Mucosa of descending colon (tissue), 3 donors: ENCODE results near the gene RBM17. TPM values are rescaled to one million over a fixed set of nuclear protein-coding genes. Genes with fewer than 3 reads are reported as not detected.

Source experiments
- ATAC-seq: fragments of 200-7000 bp; cut with Tn5 transposase; one replicate; pipeline ENCODE4 v1.9.1; 2020; ENCODE audit warnings: mild to moderate bottlenecking, moderate library complexity
- DNase-seq, 3 donors: peaks; one replicate each; pipeline ENCODE4 v3.0.0-alpha.2; 2020
- H3K36me3 ChIP-seq: fragments of 200-600 bp; one replicate; pipeline ENCODE4 v1.8.0; 2021; ENCODE audit warnings: low read depth, mild to moderate bottlenecking
- H3K4me1 ChIP-seq: fragments of 200-600 bp; one replicate; pipeline ENCODE4 v1.8.0; 2021; ENCODE audit warnings: low read depth, mild to moderate bottlenecking
- H3K4me3 ChIP-seq: fragments of 200-600 bp; one replicate; pipeline ENCODE4 v1.8.0; 2021; ENCODE audit warnings: mild to moderate bottlenecking
- H3K9me3 ChIP-seq: fragments of 200-600 bp; one replicate; pipeline ENCODE4 v1.8.0; 2021; ENCODE audit warnings: mild to moderate bottlenecking
- intact Hi-C, 2 donors: fragments of 100-400 bp; cut with DNase I in 1 of 2; cut with micrococcal nuclease in 1 of 2; formaldehyde crosslinking; loops; one replicate each; pipeline versions ENCODE4 v1.11.0 to v1.11.1; 2022; cut with DNase I, micrococcal nuclease
- total RNA-seq, 3 donors: library from RNA; stranded (reverse); fragmentation: NEBNext Ultra II Directional in 2 of 3; extraction: Animal tissue kit (Norgen Biotek cat#: 25700) in 2 of 3; gene quantifications; one replicate each; pipeline versions ENCODE4 v1.2.1 to v1.2.4, GENCODE V29; 2021 to 2023
- TF ChIP-seq, protein P1 (sequence below): fragments of 200-600 bp; IDR thresholded peaks from one replicate; pipeline ENCODE4 v1.8.0; 2022; ENCODE audit warnings: antibody characterized with exemption, mild to moderate bottlenecking
- donor health status: DM: no; HTN: no; CAD: no; lungs with moderate emphysema.
- donor health status: DM: no; HTN: no; CAD: no.
- donor health status: DM: no; HTN: yes; CAD: no.

The RBM17 gene
- total RNA-seq, 3 donors from 2014 or later, result 87.4 to 100 (median 90.8) TPM

DNA sequence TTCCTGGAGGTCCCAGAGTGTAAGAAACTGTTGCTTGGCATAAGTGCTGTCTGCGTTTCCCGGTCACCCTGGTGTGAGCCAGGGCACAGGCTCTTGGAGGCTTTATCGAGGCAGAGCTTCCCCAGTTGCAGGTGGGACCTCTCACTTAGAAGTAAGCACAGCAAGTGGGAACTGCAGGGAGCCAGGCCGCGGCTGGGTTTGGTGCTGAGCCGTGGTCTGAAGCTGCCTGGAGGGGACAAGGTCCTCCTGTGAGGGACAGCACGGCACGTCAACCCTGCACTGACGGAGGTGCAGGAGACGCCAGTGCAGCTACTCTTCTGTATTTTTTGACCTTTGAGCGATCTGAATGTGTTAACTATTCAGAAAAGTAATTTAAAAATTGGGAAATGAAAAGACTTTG is 58.1 kb downstream of the RBM17 start:
- H3K4me1 ChIP-seq, result peaks cover 11% of the 10 kb centered on the region
- no peaks in the 10 kb centered on the region for H3K36me3 ChIP-seq
- TF ChIP-seq, protein P1, sequence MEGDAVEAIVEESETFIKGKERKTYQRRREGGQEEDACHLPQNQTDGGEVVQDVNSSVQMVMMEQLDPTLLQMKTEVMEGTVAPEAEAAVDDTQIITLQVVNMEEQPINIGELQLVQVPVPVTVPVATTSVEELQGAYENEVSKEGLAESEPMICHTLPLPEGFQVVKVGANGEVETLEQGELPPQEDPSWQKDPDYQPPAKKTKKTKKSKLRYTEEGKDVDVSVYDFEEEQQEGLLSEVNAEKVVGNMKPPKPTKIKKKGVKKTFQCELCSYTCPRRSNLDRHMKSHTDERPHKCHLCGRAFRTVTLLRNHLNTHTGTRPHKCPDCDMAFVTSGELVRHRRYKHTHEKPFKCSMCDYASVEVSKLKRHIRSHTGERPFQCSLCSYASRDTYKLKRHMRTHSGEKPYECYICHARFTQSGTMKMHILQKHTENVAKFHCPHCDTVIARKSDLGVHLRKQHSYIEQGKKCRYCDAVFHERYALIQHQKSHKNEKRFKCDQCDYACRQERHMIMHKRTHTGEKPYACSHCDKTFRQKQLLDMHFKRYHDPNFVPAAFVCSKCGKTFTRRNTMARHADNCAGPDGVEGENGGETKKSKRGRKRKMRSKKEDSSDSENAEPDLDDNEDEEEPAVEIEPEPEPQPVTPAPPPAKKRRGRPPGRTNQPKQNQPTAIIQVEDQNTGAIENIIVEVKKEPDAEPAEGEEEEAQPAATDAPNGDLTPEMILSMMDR, result no peak
- ATAC-seq (no peak), DNase-seq (no peak)
- H3K4me3 ChIP-seq, result no peak overlapping the region
- no peaks in the 10 kb centered on the region for H3K9me3 ChIP-seq
- intact Hi-C loops, result no loop called here

DNA sequence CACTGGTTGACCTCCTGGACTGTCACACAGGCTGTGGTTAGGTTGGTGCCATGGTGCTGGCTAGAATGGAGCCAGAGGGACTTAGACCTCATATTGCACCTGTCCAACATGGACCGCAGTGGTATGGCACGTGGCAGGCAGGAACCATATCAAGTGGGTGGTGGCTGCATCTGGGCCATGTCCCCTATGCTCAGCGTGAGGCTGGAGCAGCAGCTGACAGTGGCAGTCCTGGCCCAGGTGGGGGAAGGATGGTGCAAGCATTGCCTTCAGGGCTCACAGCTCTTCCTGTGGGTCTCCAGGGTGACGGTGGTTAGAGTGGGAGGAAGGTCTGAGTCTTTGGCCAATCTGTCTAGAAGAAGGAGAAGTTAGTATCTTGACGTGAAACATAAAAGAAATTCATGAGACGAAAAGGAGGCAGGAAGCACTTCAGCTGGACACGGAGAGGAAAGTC is 59.4 kb downstream of the RBM17 start:
- H3K4me1 ChIP-seq, result peaks cover 11% of the 10 kb centered on the region
- no peak for DNase-seq
- no peak overlapping the region for H3K4me3 ChIP-seq
- intact Hi-C loops, result no loop called here
- H3K9me3 ChIP-seq, result no peaks in the 10 kb centered on the region
- TF ChIP-seq, protein P1, result no peak
- ATAC-seq, result peak; percentile 4
- H3K36me3 ChIP-seq, result no peaks in the 10 kb centered on the region

DNA sequence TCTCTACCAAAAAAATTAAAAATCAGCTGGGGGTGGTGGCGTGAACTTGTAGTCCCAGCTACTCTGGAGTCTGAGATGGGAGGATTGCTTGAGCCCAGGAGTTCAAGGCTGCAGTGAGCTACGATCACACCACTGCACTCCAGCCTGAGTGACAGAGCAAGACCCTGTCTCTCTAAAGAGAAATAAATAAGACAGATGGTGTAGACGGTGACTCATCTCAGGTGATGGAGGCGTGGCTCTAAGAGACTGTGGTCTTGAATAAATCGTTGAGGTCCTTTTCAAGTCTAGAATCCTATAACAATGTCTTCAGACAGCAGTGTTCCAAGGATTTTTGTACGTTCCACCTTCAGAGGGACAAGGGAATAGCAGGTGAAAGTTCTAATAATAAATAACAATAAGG is 60.1 kb downstream of the RBM17 start:
- H3K4me3 ChIP-seq, result no peak overlapping the region
- H3K4me1 ChIP-seq, result peaks cover 11% of the 10 kb centered on the region
- H3K9me3 ChIP-seq, result no peaks in the 10 kb centered on the region
- intact Hi-C loops, result no loop called here
- DNase-seq (no peak), ATAC-seq (no peak)
- TF ChIP-seq, protein P1, result no peak
- no peaks in the 10 kb centered on the region for H3K36me3 ChIP-seq

DNA sequence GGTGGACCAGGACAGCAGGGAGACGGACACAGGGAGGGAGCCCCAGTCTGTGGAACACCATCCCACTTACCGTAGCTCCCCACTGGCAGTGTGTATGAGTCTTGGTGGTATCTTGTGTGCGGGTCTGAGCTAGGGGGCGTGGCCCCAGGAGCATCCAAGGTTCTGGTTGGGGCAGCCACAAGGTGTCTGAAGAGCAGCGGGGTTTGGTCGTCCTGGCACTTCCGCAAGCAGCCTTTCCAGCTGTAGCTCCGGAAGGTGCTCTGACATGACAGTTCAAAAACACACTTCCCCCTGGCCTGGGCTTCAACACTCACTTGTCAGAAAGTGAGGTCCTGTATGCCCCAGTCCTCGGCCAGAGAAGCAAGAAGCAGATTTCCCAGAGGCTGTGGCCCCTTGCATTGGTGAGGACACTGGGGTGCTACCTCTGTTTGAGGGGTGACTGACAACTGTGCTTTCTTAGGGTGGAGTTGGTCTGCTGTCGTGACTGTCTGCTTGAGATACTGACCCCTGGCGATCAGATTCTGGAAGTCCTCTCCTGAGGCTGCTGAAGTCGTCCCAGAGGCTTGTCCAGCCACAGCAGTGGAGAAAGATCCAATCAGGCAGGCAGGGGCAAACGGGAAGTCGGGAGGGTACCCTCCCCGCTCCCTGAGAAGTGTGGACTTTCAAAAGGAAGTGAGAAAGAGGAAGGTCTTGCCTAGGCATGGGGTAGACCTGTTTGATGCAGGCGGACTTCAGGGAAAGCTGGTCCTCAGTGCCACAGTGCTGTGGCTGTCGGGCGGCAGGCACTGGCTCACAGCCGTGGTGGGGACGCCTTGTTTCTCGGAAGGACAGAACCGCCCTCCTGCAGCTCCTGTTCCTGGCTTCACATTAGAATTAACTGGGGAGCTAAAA is 62.5 kb downstream of the RBM17 start:
- no peak overlapping the region for H3K4me3 ChIP-seq
- ATAC-seq (peak; percentile 70), DNase-seq (peak; percentile 49 to 76 (median 73))
- H3K36me3 ChIP-seq, result no peaks in the 10 kb centered on the region
- intact Hi-C loops, result no loop called here
- TF ChIP-seq, protein P1, result peak; percentile 39
- H3K4me1 ChIP-seq, result peaks cover 2% of the 10 kb centered on the region
- H3K9me3 ChIP-seq, result no peaks in the 10 kb centered on the region

DNA sequence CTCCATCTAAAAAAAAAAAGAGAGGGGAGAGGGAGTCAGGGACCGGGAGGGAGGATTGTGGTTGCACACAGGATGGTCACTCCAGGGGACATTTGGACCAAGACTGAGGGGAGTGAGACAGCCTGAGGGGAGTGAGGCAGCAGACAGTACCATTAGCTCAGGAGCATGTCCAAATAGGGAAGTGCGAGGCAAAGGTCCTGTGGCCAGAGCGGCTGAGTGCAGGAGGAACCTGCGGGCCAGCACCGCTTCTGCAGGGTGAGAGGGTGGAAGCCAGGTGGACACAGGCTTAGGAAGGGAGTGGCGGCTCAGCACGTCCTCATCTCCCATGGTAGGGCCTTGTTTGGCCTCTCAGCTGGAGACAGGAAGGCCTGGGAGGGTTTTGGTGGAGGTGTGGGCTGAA is 65.0 kb downstream of the RBM17 start:
- no peak for DNase-seq
- intact Hi-C loops, result no loop called here
- Histone ChIP-seq H3K4me3 (no peak overlapping the region), H3K4me1 (peaks cover 2% of the 10 kb centered on the region), H3K36me3 (no peaks in the 10 kb centered on the region), H3K9me3 (no peaks in the 10 kb centered on the region)
- TF ChIP-seq, protein P1, result no peak
- ATAC-seq, result peak; percentile 13
